T-helper 9 cell (primary cell): Measurements from ENCODE around the gene PIRT.
"Not testable (repeated sequence)": the region's sequence is repeated elsewhere in the genome, so short reads cannot be mapped to it uniquely, and the experiment has no call there.

ENCODE experiments used
- DNase-seq: peaks from one replicate; pipeline ENCODE4 v3.0.0-alpha.2; 2020
- total RNA-seq, 2 donors: gene quantifications; one replicate each; lab custom pipeline; 2026; lab: John Stamatoyannopoulos, UW

Gene PIRT
- total RNA-seq: 0 reads per million in 2 donors

GRCh38 chr17:10837921-10838320, at the start of gene PIRT:
TSS of gene PIRT (minus strand) at chr17:10838087. CDS start at chr17:10825645, 12,442 bp downstream.
- no peak for DNase-seq

- no peak for DNase-seq
These were observed 44.1 kb upstream of the PIRT start for GRCh38 chr17:10881959-10882358.

- no peak for DNase-seq
These were observed 41.4 kb upstream of the PIRT start for GRCh38 chr17:10879190-10879836.

- DNase-seq: no peak
These were observed 38.2 kb upstream of the PIRT start for GRCh38 chr17:10875984-10876555.

- DNase-seq: no peak
These were observed 37.6 kb upstream of the PIRT start for GRCh38 chr17:10875430-10875851.

- DNase-seq: no peak
These were observed 34.0 kb upstream of the PIRT start for GRCh38 chr17:10871914-10872313.

GRCh38 chr17:10870336-10871050, 32.6 kb upstream of the PIRT start:
- DNase-seq: no peak

GRCh38 chr17:10868744-10869143, 30.9 kb upstream of the PIRT start:
- not testable (repeated sequence) for DNase-seq

GRCh38 chr17:10859051-10859450, 21.2 kb upstream of the PIRT start:
- no peak for DNase-seq

- no peak for DNase-seq
These were observed 20.1 kb upstream of the PIRT start for GRCh38 chr17:10857976-10858375.

- not testable (repeated sequence) for DNase-seq
These were observed 8.7 kb upstream of the PIRT start for GRCh38 chr17:10846636-10847035.

GRCh38 chr17:10845388-10845751, 7.5 kb upstream of the PIRT start:
- DNase-seq: no peak

- peak; percentile 54 for DNase-seq
These were observed 6.9 kb upstream of the PIRT start for GRCh38 chr17:10844621-10845387.

GRCh38 chr17:10843811-10844210, 5.9 kb upstream of the PIRT start:
- no peak for DNase-seq

- DNase-seq: no peak
These were observed 4.8 kb upstream of the PIRT start for GRCh38 chr17:10842658-10843057.

- no peak for DNase-seq
These were observed 795 bp upstream of the PIRT start for GRCh38 chr17:10838682-10839081.

- no peak for DNase-seq
These were observed 809 bp downstream of the PIRT start for GRCh38 chr17:10836966-10837590.

GRCh38 chr17:10836145-10836544, 1.7 kb downstream of the PIRT start:
- no peak for DNase-seq

GRCh38 chr17:10831696-10832095, 6.2 kb downstream of the PIRT start:
- no peak for DNase-seq

GRCh38 chr17:10827898-10828552, 9.9 kb downstream of the PIRT start:
- no peak for DNase-seq

- DNase-seq: no peak
These were observed 13.0 kb downstream of the PIRT start for GRCh38 chr17:10824874-10825273.

GRCh38 chr17:10821770-10822169, 16.1 kb downstream of the PIRT start:
- no peak for DNase-seq
